T47D (cell line): ENCODE data around the gene FHIT.
A peak's percentile ranks its signal among the peaks of the same experiment; 100 is the strongest.

Experiments
- DNase-seq, 2 experiments: peaks; one replicate each; pipeline versions ENCODE4 v3.0.0 to v3.0.0-alpha.2; 2011 to 2012; ENCODE audit warnings: low read depth in 1 of 2, low spot score in 1 of 2
- JUND ChIP-seq: IDR thresholded peaks from 2 replicates; pipeline ENCODE4 v1.6.1; 2012; ENCODE audit warnings: low read depth
- in situ Hi-C: cut with HindIII; loops from 2 replicates; pipeline ENCODE4 v1.10.0; 2016; ENCODE audit warnings: low sequenced_read_pairs, low pct_unique_long_range_greater_than_20kb

FHIT gene

GRCh38 chr3:60504827-60505457 lies 746.3 kb downstream of the FHIT start:
- in situ Hi-C loops: no loop called here
- DNase-seq: no peak
- TF ChIP-seq JUND: no peak

- TF ChIP-seq JUND: no peak
- DNase-seq: no peak
- in situ Hi-C loops: no loop called here
Observed at GRCh38 chr3:60501314-60501713, 749.9 kb downstream of the FHIT start.

DNA sequence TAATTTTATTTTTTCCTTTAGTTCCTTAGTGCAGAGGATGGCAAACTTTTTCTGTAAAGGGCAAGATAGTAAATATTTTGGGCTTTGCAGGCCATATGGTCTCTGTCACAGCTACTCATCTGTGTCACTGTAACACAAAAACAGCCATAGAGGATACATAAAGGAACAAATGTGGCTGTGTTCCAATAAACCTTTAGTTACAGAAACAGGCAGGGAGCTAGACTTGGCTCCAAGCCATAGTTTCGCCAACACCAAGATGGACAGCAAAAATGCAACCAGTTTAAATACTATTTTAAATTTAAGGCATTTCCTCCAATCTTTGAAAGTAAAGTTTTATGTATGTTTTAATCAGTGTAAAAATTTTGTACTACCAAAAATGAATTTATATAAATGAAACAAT lies 753.4 kb downstream of the FHIT start:
- no peak for TF ChIP-seq JUND
- peak in 1 of 2 experiments; percentile 1 for DNase-seq
- in situ Hi-C loops: no loop called here

- DNase-seq: no peak
- in situ Hi-C loops: no loop called here
Observed at GRCh38 chr3:60490992-60491391, 760.3 kb downstream of the FHIT start.

GRCh38 chr3:60475096-60475495 lies 776.2 kb downstream of the FHIT start:
- no peak for TF ChIP-seq JUND
- in situ Hi-C loops: no loop called here
- no peak for DNase-seq

More at GRCh38 chr3:60490992-60491391, 760.3 kb downstream of the FHIT start:
- no peak for TF ChIP-seq JUND

DNA sequence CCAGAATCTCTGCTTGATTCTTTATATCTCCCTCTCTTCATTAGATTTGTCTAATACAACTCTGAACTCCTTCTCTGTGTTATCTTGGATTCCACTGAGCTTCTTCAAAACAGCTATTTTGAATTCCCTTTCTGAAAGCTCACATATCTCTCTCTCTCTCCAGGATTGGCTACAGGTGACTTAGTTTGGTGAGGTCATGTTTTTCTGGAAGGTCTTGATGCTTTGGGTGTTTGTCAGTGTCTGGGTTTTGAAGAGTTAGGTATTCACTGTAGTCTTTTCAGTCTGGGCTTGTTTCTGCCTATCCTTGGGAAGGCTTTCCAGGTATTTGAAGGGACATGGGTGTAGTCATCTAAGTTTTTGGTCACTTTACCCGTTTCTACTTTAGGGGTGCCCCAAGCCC lies 781.8 kb downstream of the FHIT start:
- in situ Hi-C loops: no loop called here
- no peak for TF ChIP-seq JUND
- DNase-seq: no peak

DNA sequence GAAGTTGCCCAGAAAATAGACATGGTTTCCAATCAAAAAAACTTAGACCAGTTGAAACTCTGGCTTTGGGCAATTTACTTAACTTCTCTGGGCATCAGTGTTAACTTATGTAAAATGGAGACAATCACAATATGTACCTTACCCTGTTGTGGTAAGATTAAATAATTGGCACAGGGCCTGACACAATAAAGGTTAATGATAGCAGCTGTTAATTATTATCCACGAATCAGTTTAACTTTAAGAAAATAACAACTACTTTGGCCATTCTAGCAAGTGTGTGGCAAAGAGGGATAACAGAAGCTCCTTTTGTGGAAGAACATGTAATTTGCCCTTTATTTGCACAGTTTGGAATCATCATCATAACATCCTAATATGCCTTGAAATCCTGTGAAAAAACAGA lies 787.6 kb downstream of the FHIT start:
- in situ Hi-C loops: no loop called here

GRCh38 chr3:60461267-60461666 lies 790.0 kb downstream of the FHIT start:
- TF ChIP-seq JUND: no peak
- in situ Hi-C loops: no loop called here
- DNase-seq: no peak

More for the DNA sequence above, 787.6 kb downstream of the FHIT start:
- no peak for TF ChIP-seq JUND
- DNase-seq: no peak

DNA sequence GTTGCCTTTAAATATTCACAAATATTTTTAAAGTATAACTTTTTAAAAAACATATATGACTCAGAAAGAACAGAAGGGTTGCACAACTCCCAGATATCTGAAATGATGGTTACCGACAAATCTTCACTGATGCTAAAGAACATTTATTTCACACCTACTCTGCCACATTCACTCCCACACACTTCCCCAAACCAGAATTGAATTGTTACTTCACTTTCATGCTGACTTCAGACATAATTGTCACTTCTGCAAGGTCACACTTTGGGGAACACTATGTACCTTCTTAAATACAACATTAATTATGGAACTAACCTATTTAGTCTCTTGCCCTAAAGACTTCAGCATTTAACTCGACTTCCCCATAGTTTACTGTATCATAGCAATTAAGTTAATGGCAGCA lies 795.1 kb downstream of the FHIT start:
- TF ChIP-seq JUND: no peak
- in situ Hi-C loops: no loop called here
- no peak for DNase-seq

GRCh38 chr3:60453326-60453725 lies 797.9 kb downstream of the FHIT start:
- no peak for TF ChIP-seq JUND
- DNase-seq: no peak
- in situ Hi-C loops: no loop called here

GRCh38 chr3:60448696-60449095 lies 802.6 kb downstream of the FHIT start:
- in situ Hi-C loops: no loop called here
- no peak for TF ChIP-seq JUND

DNA sequence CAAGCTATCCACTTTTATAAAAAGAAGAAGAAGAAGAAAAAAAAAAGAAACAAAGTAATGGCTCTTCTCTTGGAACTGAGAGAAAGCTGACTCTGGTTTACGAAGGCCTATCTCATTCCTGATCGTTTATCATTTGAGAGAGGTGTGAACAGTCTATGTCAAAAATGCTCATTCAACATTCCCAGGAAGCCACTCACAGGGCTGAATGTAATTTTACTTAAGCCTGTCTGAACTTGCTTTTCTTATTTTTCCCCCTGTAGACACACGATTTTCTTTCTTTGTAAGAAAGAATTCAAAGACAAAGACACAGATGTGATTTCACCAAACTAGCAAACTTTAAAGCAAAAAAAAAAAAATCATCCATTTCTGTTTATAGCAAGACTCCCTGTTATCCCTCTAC lies 805.8 kb downstream of the FHIT start:
- TF ChIP-seq JUND: no peak
- DNase-seq: no peak
- in situ Hi-C loops: no loop called here

More at GRCh38 chr3:60448696-60449095, 802.6 kb downstream of the FHIT start:
- DNase-seq: no peak

GRCh38 chr3:60444898-60445437 lies 806.3 kb downstream of the FHIT start:
- in situ Hi-C loops: no loop called here
- no peak for DNase-seq
- no peak for TF ChIP-seq JUND

DNA sequence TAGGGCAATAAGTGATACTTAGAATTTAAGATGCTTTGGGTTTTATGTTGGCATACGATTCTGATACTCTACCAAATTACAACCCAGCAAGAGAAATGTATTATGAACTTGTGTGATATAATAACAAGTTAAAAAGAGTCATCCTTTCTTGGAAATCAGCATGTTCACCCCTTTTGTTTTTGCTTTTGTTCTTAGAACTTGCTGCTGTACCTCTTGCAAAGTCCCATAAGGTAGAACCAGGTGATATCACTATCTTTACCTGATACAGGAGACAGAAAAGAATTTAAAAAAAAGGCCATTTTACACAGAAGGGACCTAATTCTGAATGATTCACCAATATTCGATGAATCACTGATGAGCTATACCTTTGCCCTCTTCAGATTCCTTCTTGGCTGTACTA lies 810.4 kb downstream of the FHIT start:
- DNase-seq: no peak
- no peak for TF ChIP-seq JUND
- in situ Hi-C loops: no loop called here
